ENCODE results near the gene NR4A1. TPM values are rescaled to one million over a fixed set of nuclear protein-coding genes. Genes with fewer than 3 reads are reported as not detected.

The NR4A1 gene
- total and polyA plus RNA-seq, 4 experiments from 2014 or later = 1.1 to 1.3 (median 1.3) TPM

- Mint-ChIP-seq H3K36me3 (no peaks in the 10 kb centered on the region), H3K4me3 (no peak overlapping the region), H3K27me3 (no peaks in the 10 kb centered on the region), H3K9me3 (no peaks in the 10 kb centered on the region), H3K4me1 (peaks cover 9 to 37% (median 15%) of the 10 kb centered on the region in 4 donors), H3K27ac (peak overlapping the region in 1 of 7 donors; percentile 76)
- Histone ChIP-seq H3K27ac (ENCODE audit: low read depth, low read length) (no peak overlapping the region), H3K4me1 (ENCODE audit: insufficient read depth, low read length) (peaks cover 16% of the 10 kb centered on the region), H3K27me3 (ENCODE audit: insufficient read depth, low read length) (no peaks in the 10 kb centered on the region), H3K4me3 (ENCODE audit: low read length in 2 of 2) (no peak overlapping the region), H3K36me3 (ENCODE audit: insufficient read depth, low read length) (no peaks in the 10 kb centered on the region), H3K9me3 (ENCODE audit: control insufficient read depth in 1 of 2, low read length in 2 of 2) (no peaks in the 10 kb centered on the region)
- ChIA-PET POLR2A (ENCODE audit: partially characterized antibody) (interaction anchor here (1.6 kb wide), 1 partner anchor 27 kb away, joined by 3 read pairs; the partner anchor contains the start of gene ATG101), CTCF (ENCODE audit: partially characterized antibody) (interaction anchor here (0.7 to 11.2 kb wide), 5 partner anchors 11 to 77 kb away, joined by 3 to 89 read pairs (median 4); no protein-coding TSS in a partner anchor)
- intact Hi-C loops (cut with micrococcal nuclease) = no loop called here
- no peak for DNase-seq
Measured at GRCh38 chr12:52043386-52044212, 7.6 kb upstream of the NR4A1 start.

GRCh38 chr12:52044292-52044983 is 6.8 kb upstream of the NR4A1 start:
- H3K27ac ChIP-seq (ENCODE audit: low read depth, low read length) = no peak overlapping the region
- Mint-ChIP-seq H3K27ac (no peak overlapping the region), H3K9me3 (no peaks in the 10 kb centered on the region), H3K27me3 (no peaks in the 10 kb centered on the region), H3K36me3 (no peaks in the 10 kb centered on the region), H3K4me3 (no peak overlapping the region), H3K4me1 (peaks cover 11 to 34% (median 17%) of the 10 kb centered on the region in 4 donors)
- no peaks in the 10 kb centered on the region for H3K27me3 ChIP-seq (ENCODE audit: insufficient read depth, low read length)
- H3K9me3 ChIP-seq (ENCODE audit: control insufficient read depth in 1 of 2, low read length in 2 of 2) = no peaks in the 10 kb centered on the region
- CTCF ChIA-PET (ENCODE audit: partially characterized antibody) = interaction anchor here (1.4 to 11.2 kb wide), 3 partner anchors 11 to 40 kb away, joined by 3 to 89 read pairs (median 5); no protein-coding TSS in a partner anchor
- H3K36me3 ChIP-seq (ENCODE audit: insufficient read depth, low read length) = no peaks in the 10 kb centered on the region
- H3K4me1 ChIP-seq (ENCODE audit: insufficient read depth, low read length) = peaks cover 16% of the 10 kb centered on the region
- POLR2A ChIA-PET (ENCODE audit: partially characterized antibody) = interaction anchor here (1.6 kb wide), 1 partner anchor 26 kb away, joined by 3 read pairs; the partner anchor contains the start of gene ATG101
- DNase-seq = no peak
- intact Hi-C loops (cut with micrococcal nuclease) = no loop called here
- H3K4me3 ChIP-seq (ENCODE audit: low read length in 2 of 2) = no peak overlapping the region

GRCh38 chr12:52045794-52046199 is 5.4 kb upstream of the NR4A1 start:
- Mint-ChIP-seq H3K4me1 (peaks cover 16 to 36% (median 26%) of the 10 kb centered on the region in 4 donors), H3K9me3 (no peaks in the 10 kb centered on the region), H3K4me3 (no peak overlapping the region), H3K36me3 (no peaks in the 10 kb centered on the region), H3K27me3 (no peaks in the 10 kb centered on the region), H3K27ac (no peak overlapping the region)
- intact Hi-C loops (cut with micrococcal nuclease) = no loop called here
- H3K4me3 ChIP-seq (ENCODE audit: low read length in 2 of 2) = no peak overlapping the region
- no peaks in the 10 kb centered on the region for H3K27me3 ChIP-seq (ENCODE audit: insufficient read depth, low read length)
- no peak overlapping the region for H3K27ac ChIP-seq (ENCODE audit: low read depth, low read length)
- H3K4me1 ChIP-seq (ENCODE audit: insufficient read depth, low read length) = peaks cover 28% of the 10 kb centered on the region
- H3K9me3 ChIP-seq (ENCODE audit: control insufficient read depth in 1 of 2, low read length in 2 of 2) = no peaks in the 10 kb centered on the region
- CTCF ChIA-PET (ENCODE audit: partially characterized antibody) = interaction anchor here (1.3 to 11.2 kb wide), 2 partner anchors 21 to 23 kb away, joined by 3 to 89 read pairs; no protein-coding TSS in a partner anchor
- DNase-seq = no peak
- no peaks in the 10 kb centered on the region for H3K36me3 ChIP-seq (ENCODE audit: insufficient read depth, low read length)
- POLR2A ChIA-PET (ENCODE audit: partially characterized antibody) = no interaction called here

- Mint-ChIP-seq H3K36me3 (peaks cover 0 to 4% of the 10 kb centered on the region in 2 donors), H3K27ac (peak overlapping the region in 3 of 7 donors; percentile 7 to 29 (median 24)), H3K9me3 (peaks cover 0 to 2% (median 0%) of the 10 kb centered on the region in 8 donors), H3K4me1 (peaks cover 18 to 41% (median 26%) of the 10 kb centered on the region in 4 donors), H3K27me3 (no peaks in the 10 kb centered on the region), H3K4me3 (no peak overlapping the region)
- H3K27ac ChIP-seq (ENCODE audit: low read depth, low read length) = no peak overlapping the region
- DNase-seq = no peak
- no peaks in the 10 kb centered on the region for H3K36me3 ChIP-seq (ENCODE audit: insufficient read depth, low read length)
- no peaks in the 10 kb centered on the region for H3K27me3 ChIP-seq (ENCODE audit: insufficient read depth, low read length)
- ChIA-PET CTCF (ENCODE audit: partially characterized antibody) (interaction anchor here (0.9 to 1.9 kb wide), 4 partner anchors 22 to 66 kb away, joined by 3 to 7 read pairs (median 3); partner anchors contain the start of gene ATG101), POLR2A (ENCODE audit: partially characterized antibody) (interaction anchor here (2.6 kb wide), 1 partner anchor 13 kb away, joined by 10 read pairs; no protein-coding TSS in a partner anchor)
- H3K9me3 ChIP-seq (ENCODE audit: control insufficient read depth in 1 of 2, low read length in 2 of 2) = no peaks in the 10 kb centered on the region
- peaks cover 33% of the 10 kb centered on the region for H3K4me1 ChIP-seq (ENCODE audit: insufficient read depth, low read length)
- H3K4me3 ChIP-seq (ENCODE audit: low read length in 2 of 2) = no peak overlapping the region
- intact Hi-C loops (cut with micrococcal nuclease) = no loop called here
Measured at GRCh38 chr12:52046859-52047258, 4.4 kb upstream of the NR4A1 start.

GRCh38 chr12:52049286-52049685 is 2.0 kb upstream of the NR4A1 start:
- Mint-ChIP-seq H3K9me3 (peaks cover 0 to 2% (median 0%) of the 10 kb centered on the region in 8 donors), H3K4me1 (peaks cover 18 to 46% (median 32%) of the 10 kb centered on the region in 4 donors), H3K27me3 (no peaks in the 10 kb centered on the region), H3K4me3 (peak overlapping the region; percentile 63 to 96 (median 80)), H3K27ac (peak overlapping the region; percentile 89 to 100 (median 98)), H3K36me3 (peaks cover 0 to 7% of the 10 kb centered on the region in 2 donors)
- Histone ChIP-seq H3K4me1 (ENCODE audit: insufficient read depth, low read length) (peaks cover 37% of the 10 kb centered on the region), H3K9me3 (ENCODE audit: control insufficient read depth in 1 of 2, low read length in 2 of 2) (no peaks in the 10 kb centered on the region), H3K4me3 (ENCODE audit: low read length in 2 of 2) (no peak overlapping the region), H3K27ac (ENCODE audit: low read depth, low read length) (no peak overlapping the region), H3K36me3 (ENCODE audit: insufficient read depth, low read length) (no peaks in the 10 kb centered on the region), H3K27me3 (ENCODE audit: insufficient read depth, low read length) (no peaks in the 10 kb centered on the region)
- intact Hi-C loops (cut with micrococcal nuclease) = no loop called here
- DNase-seq = no peak
- CTCF ChIA-PET (ENCODE audit: partially characterized antibody) = interaction anchor here (2.0 kb wide), 1 partner anchor 24 kb away, joined by 11 read pairs; no protein-coding TSS in a partner anchor
- POLR2A ChIA-PET (ENCODE audit: partially characterized antibody) = no interaction called here

- H3K27me3 Mint-ChIP-seq = no peaks in the 10 kb centered on the region
- H3K4me3 ChIP-seq (ENCODE audit: low read length in 2 of 2) = no peak overlapping the region
- ChIA-PET CTCF (ENCODE audit: partially characterized antibody) (no interaction called here), POLR2A (ENCODE audit: partially characterized antibody) (interaction anchor here (3.2 kb wide), 1 partner anchor 21 kb away, joined by 46 read pairs; the partner anchor contains the start of gene ATG101)
- H3K27me3 ChIP-seq (ENCODE audit: insufficient read depth, low read length) = no peaks in the 10 kb centered on the region
- intact Hi-C loops (cut with micrococcal nuclease) = no loop called here
- H3K27ac ChIP-seq (ENCODE audit: low read depth, low read length) = peak overlapping the region; percentile 95
- no peak for DNase-seq
- H3K4me3 Mint-ChIP-seq = peak overlapping the region; percentile 63 to 96 (median 80)
- H3K4me1 ChIP-seq (ENCODE audit: insufficient read depth, low read length) = peaks cover 37% of the 10 kb centered on the region
- H3K27ac Mint-ChIP-seq = peak overlapping the region; percentile 89 to 100 (median 98)
- peaks cover 0 to 2% (median 0%) of the 10 kb centered on the region in 8 donors for H3K9me3 Mint-ChIP-seq
- H3K36me3 Mint-ChIP-seq = peaks cover 0 to 7% of the 10 kb centered on the region in 2 donors
- no peaks in the 10 kb centered on the region for H3K9me3 ChIP-seq (ENCODE audit: control insufficient read depth in 1 of 2, low read length in 2 of 2)
- peaks cover 18 to 46% (median 32%) of the 10 kb centered on the region in 4 donors for H3K4me1 Mint-ChIP-seq
- no peaks in the 10 kb centered on the region for H3K36me3 ChIP-seq (ENCODE audit: insufficient read depth, low read length)
Measured at GRCh38 chr12:52049688-52050087, 1.6 kb upstream of the NR4A1 start.

Data from CD4-positive, alpha-beta memory T cell (primary cell).